ENCODE measurements around the gene MTG2. TPM values are rescaled to one million over a fixed set of nuclear protein-coding genes. Genes with fewer than 3 reads are reported as not detected.

The MTG2 gene
- polyA plus RNA-seq, 1 donor (not counting 4 experiments of a cell fraction or from before 2014, with no cell fraction given), result 24.7 TPM

- Histone ChIP-seq H3K4me1 (ENCODE audit: control insufficient read depth, extremely low read depth, insufficient read depth, low read length) (peaks cover 6% of the 10 kb centered on the region), H3K4me3 (ENCODE audit: control insufficient read depth in 2 of 3, extremely low read depth in 1 of 3, insufficient read depth in 2 of 3, low read depth in 1 of 3, low read length in 3 of 3) (no peak overlapping the region), H2AFZ (ENCODE audit: control insufficient read depth, low read length) (no peak overlapping the region), H3K9ac (ENCODE audit: control insufficient read depth, extremely low read depth, insufficient read depth, low read length) (no peak overlapping the region), H3K9me3 (ENCODE audit: control insufficient read depth, low read depth, low read length) (no peaks in the 10 kb centered on the region), H3K9me1 (ENCODE audit: control insufficient read depth, extremely low read depth, insufficient read depth, low read length) (peaks cover 2% of the 10 kb centered on the region), H3K4me2 (ENCODE audit: control insufficient read depth, extremely low read depth, insufficient read depth, low read depth, low read length) (no peak overlapping the region), H4K20me1 (ENCODE audit: control insufficient read depth, extremely low read depth, insufficient read depth, low read length) (peaks cover 49% of the 10 kb centered on the region), H3K27ac (ENCODE audit: control insufficient read depth, insufficient read depth, low read length) (no peak overlapping the region), H3K79me2 (ENCODE audit: control insufficient read depth, insufficient read depth, low read length) (peaks cover 74% of the 10 kb centered on the region), H3K36me3 (ENCODE audit: control insufficient read depth in 2 of 2, extremely low read depth in 1 of 2, insufficient read depth in 2 of 2, low read length in 2 of 2) (peaks cover 3 to 15% of the 10 kb centered on the region in 2 experiments), H3K27me3 (ENCODE audit: control insufficient read depth, extremely low read depth, insufficient read depth, low read length) (no peaks in the 10 kb centered on the region)
- TF ChIP-seq EZH2 (IDR thresholded peaks at IDR 0.05; ENCODE audit: low read length) (no peak), CTCF (optimal IDR thresholded peaks at IDR 0.05 in 1 of 3, IDR thresholded peaks at IDR 0.05 in 1 of 3, conservative IDR thresholded peaks at IDR 0.05 in 1 of 3; ENCODE audit: extremely low read depth in 1 of 3, insufficient read depth in 2 of 3, low read length in 3 of 3) (no peak)
- dilution Hi-C loops (cut with MboI; ENCODE audit: extremely low pct_ligation_motif_present, low sequenced_read_pairs), result no loop called here
- no peak for FAIRE-seq
- DNase-seq (ENCODE audit: low read depth, low spot score), result no peak
These were observed 63.6 kb downstream of the MTG2 start for GRCh38 chr20:62246431-62246830.

GRCh38 chr20:62246872-62247652 is 64.2 kb downstream of the MTG2 start:
- H3K79me2 ChIP-seq (ENCODE audit: control insufficient read depth, insufficient read depth, low read length), result peaks cover 73% of the 10 kb centered on the region

More at GRCh38 chr20:62246872-62247652, 64.2 kb downstream of the MTG2 start:
- Histone ChIP-seq H3K4me1 (ENCODE audit: control insufficient read depth, extremely low read depth, insufficient read depth, low read length) (peaks cover under 1% of the 10 kb centered on the region), H3K36me3 (ENCODE audit: control insufficient read depth in 2 of 2, extremely low read depth in 1 of 2, insufficient read depth in 2 of 2, low read length in 2 of 2) (peaks cover 3 to 15% of the 10 kb centered on the region in 2 experiments), H4K20me1 (ENCODE audit: control insufficient read depth, extremely low read depth, insufficient read depth, low read length) (peaks cover 43% of the 10 kb centered on the region), H3K9me1 (ENCODE audit: control insufficient read depth, extremely low read depth, insufficient read depth, low read length) (peaks cover 2% of the 10 kb centered on the region), H3K9ac (ENCODE audit: control insufficient read depth, extremely low read depth, insufficient read depth, low read length) (no peak overlapping the region), H3K4me3 (ENCODE audit: control insufficient read depth in 2 of 3, extremely low read depth in 1 of 3, insufficient read depth in 2 of 3, low read depth in 1 of 3, low read length in 3 of 3) (no peak overlapping the region), H2AFZ (ENCODE audit: control insufficient read depth, low read length) (no peak overlapping the region), H3K9me3 (ENCODE audit: control insufficient read depth, low read depth, low read length) (no peaks in the 10 kb centered on the region), H3K27me3 (ENCODE audit: control insufficient read depth, extremely low read depth, insufficient read depth, low read length) (no peaks in the 10 kb centered on the region), H3K4me2 (ENCODE audit: control insufficient read depth, extremely low read depth, insufficient read depth, low read depth, low read length) (no peak overlapping the region), H3K27ac (ENCODE audit: control insufficient read depth, insufficient read depth, low read length) (no peak overlapping the region)
- DNase-seq (ENCODE audit: low read depth, low spot score) (no peak), FAIRE-seq (no peak)
- TF ChIP-seq EZH2 (IDR thresholded peaks at IDR 0.05; ENCODE audit: low read length), result no peak
- no peak for TF ChIP-seq CTCF (optimal IDR thresholded peaks at IDR 0.05 in 1 of 3, IDR thresholded peaks at IDR 0.05 in 1 of 3, conservative IDR thresholded peaks at IDR 0.05 in 1 of 3; ENCODE audit: extremely low read depth in 1 of 3, insufficient read depth in 2 of 3, low read length in 3 of 3)
- dilution Hi-C loops (cut with MboI; ENCODE audit: extremely low pct_ligation_motif_present, low sequenced_read_pairs), result no loop called here

Data from keratinocyte (primary cell).